GM12878 (cell line): ENCODE data around the gene DIP2C. TPM values are rescaled to one million over a fixed set of nuclear protein-coding genes. Genes with fewer than 3 reads are reported as not detected.

ENCODE experiments used
- ATAC-seq: fragments of 200-7000 bp; cut with Tn5 transposase; 3 replicates; pipeline ENCODE4 v1.9.1; 2020; ENCODE audit warnings: mild to moderate bottlenecking, moderate library complexity
- BruUV-seq: library from RNA; stranded (reverse); fragments of 400-500 nt; replicated peaks from 2 replicates; lab custom pipeline; 2021; lab: Mats Ljungman, UMichigan
- CTCF ChIA-PET: fragments of 300-600 bp; sonication (Branson Sonifier 250); formaldehyde crosslinking; extraction: SDS; loops from one replicate; lab custom pipeline; 2021; ENCODE audit warnings: inconsistent platforms; lab: Yijun Ruan, JAX
- POLR2A ChIA-PET: fragments of 350-600 bp; formaldehyde crosslinking; extraction: SDS; loops from one replicate; lab custom pipeline; 2021; ENCODE audit warnings: inconsistent platforms; lab: Charles Lee
- RAD21 ChIA-PET: fragments of 300-600 bp; sonication (Branson Sonifier 250); formaldehyde crosslinking; loops from one replicate; lab custom pipeline; 2023; ENCODE audit warnings: antibody characterized with exemption; ENCODE audit not compliant: unreplicated experiment; lab: Charles Lee
- SMC1A ChIA-PET: fragments of 300-600 bp; sonication (Branson Sonifier 250); formaldehyde crosslinking; loops from one replicate; lab custom pipeline; 2023; ENCODE audit not compliant: unreplicated experiment, uncharacterized antibody; lab: Charles Lee
- DNase-seq: peaks from one replicate; pipeline ENCODE4 v3.0.0-alpha.2; 2011; ENCODE audit warnings: low read depth, low spot score
- FAIRE-seq: peaks from 3 replicates; lab custom pipeline; 2011; peaks lifted over from hg19 to GRCh38; lab: Jason Lieb, UNC
- H2AFZ ChIP-seq: 2 replicates; pipeline ENCODE4 v1.6.0; 2011; ENCODE audit warnings: low read depth, low read length, control low read depth; ENCODE audit not compliant: control insufficient read depth
- H3K27ac ChIP-seq: 2 replicates; pipeline ENCODE4 v1.5.1; 2011; ENCODE audit warnings: control low read depth; ENCODE audit not compliant: control insufficient read depth, insufficient read depth
- H3K27me3 ChIP-seq, 2 experiments: replicated peaks in 1 of 2; 2 replicates each; pipeline versions ENCODE4 v1.6.0 to v1.6.1; 2011; ENCODE audit warnings: low read length in 1 of 2; ENCODE audit not compliant: control insufficient read depth in 2 of 2, insufficient read depth in 2 of 2
- H3K36me3 ChIP-seq, 2 experiments: 2 replicates each; pipeline ENCODE4 v1.5.1; 2011; ENCODE audit warnings: low read length in 1 of 2; ENCODE audit not compliant: control insufficient read depth in 2 of 2, insufficient read depth in 2 of 2
- H3K4me1 ChIP-seq: 2 replicates; pipeline ENCODE4 v1.6.1; 2011; ENCODE audit warnings: mild to moderate bottlenecking, low read length, moderate library complexity, mixed read lengths; ENCODE audit not compliant: control insufficient read depth, insufficient read depth
- H3K4me2 ChIP-seq: 2 replicates; pipeline ENCODE4 v1.6.0; 2011; ENCODE audit warnings: control low read depth; ENCODE audit not compliant: control insufficient read depth, insufficient read depth
- H3K4me3 ChIP-seq: fragments of 200-600 bp; sonication (generic); 2 replicates; pipeline ENCODE4 v1.5.1; 2016
- H3K79me2 ChIP-seq: 2 replicates; pipeline ENCODE4 v1.6.0; 2011; ENCODE audit warnings: low read length; ENCODE audit not compliant: control insufficient read depth, insufficient read depth
- H3K9ac ChIP-seq: 2 replicates; pipeline ENCODE4 v1.8.0; 2011; ENCODE audit warnings: low read length, control low read depth, mixed read lengths; ENCODE audit not compliant: control insufficient read depth, insufficient read depth
- H3K9me3 ChIP-seq: replicated peaks from 3 replicates; pipeline ENCODE4 v1.5.1; 2011; ENCODE audit warnings: mild to moderate bottlenecking, low read length; ENCODE audit not compliant: control insufficient read depth, insufficient read depth
- H4K20me1 ChIP-seq: 2 replicates; pipeline ENCODE4 v1.6.0; 2011; ENCODE audit not compliant: control insufficient read depth, insufficient read depth
- CREM ChIP-seq: IDR thresholded peaks from 2 replicates; pipeline ENCODE4 v1.6.1; 2014; ENCODE audit warnings: antibody characterized with exemption, low read depth
- E2F4 ChIP-seq: IDR thresholded peaks from 2 replicates; pipeline ENCODE4 v1.6.1; 2012; ENCODE audit warnings: low read depth, low read length, improper control_type of control experiment
- KDM1A ChIP-seq: fragments of 200-600 bp; sonication (generic); IDR thresholded peaks from 2 replicates; pipeline ENCODE4 v1.6.1; 2016; ENCODE audit warnings: borderline replicate concordance
- MYB ChIP-seq: fragments of 150-350 bp; IDR thresholded peaks from 2 replicates; pipeline ENCODE4 v1.6.1; 2014; ENCODE audit warnings: mild to moderate bottlenecking, low read depth, low read length, borderline replicate concordance
- RAD51 ChIP-seq: fragments of 450-650 bp; IDR thresholded peaks from 2 replicates; pipeline ENCODE4 v1.6.1; 2016; ENCODE audit warnings: moderate library complexity, mild to moderate bottlenecking, inconsistent platforms
- SMAD1 ChIP-seq: fragments of 450-650 bp; IDR thresholded peaks from 2 replicates; pipeline ENCODE4 v1.6.1; 2018; ENCODE audit warnings: mild to moderate bottlenecking, low read depth; ENCODE audit not compliant: partially characterized antibody
- TBL1XR1 ChIP-seq: IDR thresholded peaks from 2 replicates; pipeline ENCODE4 v1.6.1; 2012; ENCODE audit warnings: low read depth, low read length, improper control_type of control experiment
- ZNF274 ChIP-seq: IDR thresholded peaks from one replicate; pipeline ENCODE4 v1.8.0; 2011; ENCODE audit not compliant: insufficient read length, insufficient read depth
- ZSCAN29 ChIP-seq: fragments of 450-650 bp; IDR thresholded peaks from 2 replicates; pipeline ENCODE4 v1.6.1; 2017; ENCODE audit warnings: mild to moderate bottlenecking, moderate library complexity
- WGBS: methylation state at CpG from one replicate; pipeline ENCODE4 v1.1.6; 2016; ENCODE audit warnings: low lambda C conversion rate; ENCODE audit not compliant: insufficient replicate concordance, insufficient coverage; ENCODE audit errors: missing lambda C conversion rate; 5-methylcytosine and 5-hydroxymethylcytosine counted together
- in situ Hi-C: fragments of 300-500 bp; cut with MboI; formaldehyde crosslinking; loops from 9 replicates; pipeline ENCODE4 v1.14.3; 2018; ENCODE audit warnings: mixed read lengths
- intact Hi-C: fragments of 100-400 bp; cut with micrococcal nuclease; formaldehyde crosslinking; loops from one replicate; pipeline ENCODE4 v1.14.2; 2022; ENCODE audit not compliant: unreplicated experiment
- polyA plus RNA-seq, 11 experiments: library from polyadenylated mRNA; depleted of rRNA in 4 of 11; unstranded in 6 of 11; stranded (reverse) in 5 of 11; fragments of >200 nt; fragmentation: Nextera tagmentation in 4 of 11; fragmentation: Illumina TruSeq in 1 of 11; extraction: Ambion mirVana in 4 of 11; extraction: Trizol in 1 of 11; gene quantifications; 1 replicate in 1 of 11; 2 replicates in 10 of 11; pipeline versions ENCODE4 v1.2.1 to v1.2.3, GENCODE V29; 2011 to 2016; ENCODE audit warnings: inconsistent platforms in 2 of 11, missing spikeins in 2 of 11, low read depth in 1 of 11
- total RNA-seq, 4 experiments: library from RNA; depleted of rRNA in 3 of 4; stranded (reverse); fragments of >200 nt in 3 of 4; fragmentation: Illumina TruSeq in 1 of 4; extraction: Trizol in 1 of 4; gene quantifications; 2 replicates each; pipeline versions ENCODE4 v1.2.1 to v1.2.3, GENCODE V29; 2013 to 2021
- TF ChIP-seq, protein P1 (sequence below): fragments of 450-650 bp; IDR thresholded peaks from 2 replicates; pipeline ENCODE4 v1.6.1; 2017; ENCODE audit warnings: low read depth, mild to moderate bottlenecking, moderate library complexity
- TF ChIP-seq, protein P2 (sequence below): fragments of 150-350 bp; IDR thresholded peaks from 2 replicates; pipeline ENCODE4 v1.6.1; 2014; ENCODE audit warnings: mild to moderate bottlenecking, low read depth, low read length

The DIP2C gene
- total and polyA plus RNA-seq, 10 of the 15 experiments (the other 5 are each of a cell fraction or from before 2014, with no cell fraction given): 0.01 to 0.10 (median 0.06) TPM

DNA sequence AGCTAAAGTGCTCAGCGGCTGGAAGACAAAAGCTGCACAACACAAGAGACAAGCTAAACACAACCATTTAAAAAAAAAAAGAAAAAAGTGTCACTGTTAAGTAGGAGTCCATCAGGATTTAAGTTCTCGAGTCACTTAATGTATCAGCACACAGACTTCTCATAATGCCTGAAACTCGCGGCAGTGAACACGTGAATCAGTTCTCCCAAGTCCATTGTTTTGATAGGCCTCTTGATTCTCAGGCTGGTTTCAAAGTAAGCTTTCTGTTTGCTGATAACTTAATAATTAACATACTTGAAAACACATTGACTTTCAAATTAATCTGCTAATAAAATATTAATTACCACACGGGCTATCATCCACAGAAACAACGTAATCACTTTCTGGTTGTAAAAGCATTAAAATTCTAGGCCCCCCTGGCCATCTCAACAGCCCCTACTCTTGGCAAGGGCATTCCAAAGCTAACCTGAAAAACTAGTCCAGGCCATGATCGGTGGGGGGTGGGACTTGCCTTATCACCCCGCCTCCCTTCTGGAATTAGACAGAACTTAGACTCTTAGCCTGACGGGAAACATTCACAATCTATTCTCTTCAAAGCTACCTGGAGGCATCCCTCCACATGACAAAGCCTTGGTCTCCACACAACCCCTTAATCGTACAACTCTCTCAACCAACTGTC, 129.0 kb downstream of the DIP2C start:
- ChIA-PET SMC1A (no interaction called here), RAD21 (no interaction called here), POLR2A (no interaction called here), CTCF (no interaction called here)
- H3K79me2 ChIP-seq: no peaks in the 10 kb centered on the region
- H2AFZ ChIP-seq: no peak overlapping the region
- H3K9ac ChIP-seq: no peak overlapping the region
- no peaks in the 10 kb centered on the region; a peak in 1 of 4 replicates for H3K27me3 ChIP-seq
- intact Hi-C loops: no loop called here
- no peak for ATAC-seq
- no peak overlapping the region for H3K27ac ChIP-seq
- H3K4me2 ChIP-seq: no peak overlapping the region
- no peak for DNase-seq
- WGBS: 70% methylated on average over 11 of the region's 11 CpGs
- H3K4me1 ChIP-seq: no peaks in the 10 kb centered on the region
- no peaks in the 10 kb centered on the region; the same call in 1 of the 3 replicates for H3K9me3 ChIP-seq
- no TSS peak for BruUV-seq
- no peak for FAIRE-seq
- no peaks in the 10 kb centered on the region for H3K36me3 ChIP-seq
- in situ Hi-C loops: no loop called here
- no peak overlapping the region for H3K4me3 ChIP-seq
- TF ChIP-seq KDM1A (no peak), ZSCAN29 (no peak), TBL1XR1 (no peak), SMAD1 (no peak), RAD51 (no peak), CREM (no peak)
- no peaks in the 10 kb centered on the region for H4K20me1 ChIP-seq

GRCh38 chr10:559767-560047, 129.8 kb downstream of the DIP2C start:
- no peak overlapping the region for H3K27ac ChIP-seq
- DNase-seq: no peak
- in situ Hi-C loops (no loop called here), intact Hi-C loops (no loop called here)
- H3K27me3 ChIP-seq: no peaks in the 10 kb centered on the region; a peak in 1 of 4 replicates
- no peaks in the 10 kb centered on the region for H4K20me1 ChIP-seq
- RAD21 ChIA-PET: no interaction called here
- H3K4me1 ChIP-seq: no peaks in the 10 kb centered on the region
- H2AFZ ChIP-seq: no peak overlapping the region
- no peak for FAIRE-seq
- H3K4me3 ChIP-seq: no peak overlapping the region
- H3K79me2 ChIP-seq: no peaks in the 10 kb centered on the region
- WGBS: 40% methylated on average over 5 of the region's 8 CpGs
- SMC1A ChIA-PET: no interaction called here
- no peaks in the 10 kb centered on the region for H3K36me3 ChIP-seq
- H3K9ac ChIP-seq: no peak overlapping the region
- no peaks in the 10 kb centered on the region; the same call in 1 of the 3 replicates for H3K9me3 ChIP-seq
- POLR2A ChIA-PET: no interaction called here
- no peak overlapping the region for H3K4me2 ChIP-seq
- CTCF ChIA-PET: no interaction called here
- BruUV-seq: no TSS peak
- ATAC-seq: no peak
- TF ChIP-seq, protein P1, sequence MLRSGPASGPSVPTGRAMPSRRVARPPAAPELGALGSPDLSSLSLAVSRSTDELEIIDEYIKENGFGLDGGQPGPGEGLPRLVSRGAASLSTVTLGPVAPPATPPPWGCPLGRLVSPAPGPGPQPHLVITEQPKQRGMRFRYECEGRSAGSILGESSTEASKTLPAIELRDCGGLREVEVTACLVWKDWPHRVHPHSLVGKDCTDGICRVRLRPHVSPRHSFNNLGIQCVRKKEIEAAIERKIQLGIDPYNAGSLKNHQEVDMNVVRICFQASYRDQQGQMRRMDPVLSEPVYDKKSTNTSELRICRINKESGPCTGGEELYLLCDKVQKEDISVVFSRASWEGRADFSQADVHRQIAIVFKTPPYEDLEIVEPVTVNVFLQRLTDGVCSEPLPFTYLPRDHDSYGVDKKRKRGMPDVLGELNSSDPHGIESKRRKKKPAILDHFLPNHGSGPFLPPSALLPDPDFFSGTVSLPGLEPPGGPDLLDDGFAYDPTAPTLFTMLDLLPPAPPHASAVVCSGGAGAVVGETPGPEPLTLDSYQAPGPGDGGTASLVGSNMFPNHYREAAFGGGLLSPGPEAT: no peak
- TF ChIP-seq ZNF274: no peak
- no peak for TF ChIP-seq ZSCAN29
- TF ChIP-seq, protein P2, sequence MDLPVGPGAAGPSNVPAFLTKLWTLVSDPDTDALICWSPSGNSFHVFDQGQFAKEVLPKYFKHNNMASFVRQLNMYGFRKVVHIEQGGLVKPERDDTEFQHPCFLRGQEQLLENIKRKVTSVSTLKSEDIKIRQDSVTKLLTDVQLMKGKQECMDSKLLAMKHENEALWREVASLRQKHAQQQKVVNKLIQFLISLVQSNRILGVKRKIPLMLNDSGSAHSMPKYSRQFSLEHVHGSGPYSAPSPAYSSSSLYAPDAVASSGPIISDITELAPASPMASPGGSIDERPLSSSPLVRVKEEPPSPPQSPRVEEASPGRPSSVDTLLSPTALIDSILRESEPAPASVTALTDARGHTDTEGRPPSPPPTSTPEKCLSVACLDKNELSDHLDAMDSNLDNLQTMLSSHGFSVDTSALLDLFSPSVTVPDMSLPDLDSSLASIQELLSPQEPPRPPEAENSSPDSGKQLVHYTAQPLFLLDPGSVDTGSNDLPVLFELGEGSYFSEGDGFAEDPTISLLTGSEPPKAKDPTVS: no peak
- no peak for TF ChIP-seq MYB
- no peak for TF ChIP-seq E2F4
